SK-N-SH (cell line): ENCODE results near the gene PHACTR3. TPM values are rescaled to one million over a fixed set of nuclear protein-coding genes. Genes with fewer than 3 reads are reported as not detected.

Source experiments
- CTCF ChIA-PET: fragments of 300-600, 350-600 bp; formaldehyde crosslinking; extraction: SDS; loops from one replicate; lab custom pipeline; 2021; lab: Yijun Ruan, JAX
- POLR2A ChIA-PET: fragments of 350-600 bp; sonication (Branson Sonifier 250); formaldehyde crosslinking; extraction: SDS; loops from one replicate; lab custom pipeline; 2020; ENCODE audit warnings: antibody characterized with exemption, inconsistent platforms; lab: Yijun Ruan, JAX
- DNase-seq: peaks from one replicate; pipeline ENCODE4 v3.0.0; 2012
- H2AFZ ChIP-seq: fragments of 200-600 bp; sonication (generic); 2 replicates; pipeline ENCODE4 v1.8.1; 2016; ENCODE audit warnings: antibody characterized with exemption, mild to moderate bottlenecking, low read depth
- H3F3A ChIP-seq: fragments of 200-600 bp; sonication (generic); replicated peaks from 2 replicates; pipeline ENCODE3; 2016; ENCODE audit warnings: antibody characterized with exemption, mild to moderate bottlenecking; ENCODE audit not compliant: insufficient read depth
- H3K27ac ChIP-seq, 2 experiments: fragments of 200-500 bp in 1 of 2; fragments of 200-600 bp in 1 of 2; sonication (Bioruptor generic) in 1 of 2; sonication (generic), shearing (Covaris generic) in 1 of 2; 2 replicates each; pipeline versions ENCODE4 v1.5.1 to v1.6.1; 2014 to 2016; ENCODE audit warnings: low read depth in 2 of 2, inconsistent platforms in 1 of 2, low read length in 1 of 2, mild to moderate bottlenecking in 1 of 2, mixed read lengths in 1 of 2
- H3K27me3 ChIP-seq: fragments of 200-600 bp; sonication (generic), shearing (Covaris generic); 2 replicates; pipeline ENCODE4 v1.6.1; 2016; ENCODE audit warnings: mixed run types; ENCODE audit not compliant: insufficient read depth
- H3K36me3 ChIP-seq, 2 experiments: fragments of 200-500 bp in 1 of 2; fragments of 200-600 bp in 1 of 2; sonication (Bioruptor generic) in 1 of 2; sonication (generic) in 1 of 2; replicated peaks in 1 of 2; 2 replicates each; pipeline versions ENCODE3 to v1.5.1; 2014 to 2016; ENCODE audit warnings: low read length in 1 of 2, mild to moderate bottlenecking in 1 of 2; ENCODE audit not compliant: insufficient read depth in 2 of 2, control insufficient read depth in 1 of 2
- H3K4me1 ChIP-seq, 2 experiments: fragments of 200-500 bp in 1 of 2; fragments of 200-600 bp in 1 of 2; sonication (Bioruptor generic) in 1 of 2; sonication (generic), shearing (Covaris generic) in 1 of 2; 2 replicates each; pipeline versions ENCODE4 v1.5.1 to v1.6.1; 2014 to 2016; ENCODE audit warnings: low read depth in 1 of 2, low read length in 1 of 2, mixed run types in 1 of 2; ENCODE audit not compliant: insufficient read depth in 2 of 2, control insufficient read depth in 1 of 2
- H3K4me2 ChIP-seq: fragments of 200-600 bp; sonication (generic), shearing (Covaris generic); 2 replicates; pipeline ENCODE4 v1.6.1; 2017; ENCODE audit warnings: mixed run types
- H3K4me3 ChIP-seq, 2 experiments: fragments of 200-500 bp in 1 of 2; fragments of 200-600 bp in 1 of 2; sonication (Bioruptor generic) in 1 of 2; sonication (generic), shearing (Covaris generic) in 1 of 2; 2 replicates each; pipeline versions ENCODE4 v1.5.1 to v1.8.1; 2014 to 2016; ENCODE audit warnings: low read depth in 2 of 2, inconsistent platforms in 1 of 2, low read length in 1 of 2, mild to moderate bottlenecking in 1 of 2, mixed read lengths in 1 of 2, moderate library complexity in 1 of 2
- H3K79me2 ChIP-seq: fragments of 200-600 bp; sonication (generic); 2 replicates; pipeline ENCODE4 v1.8.1; 2017; ENCODE audit warnings: mild to moderate bottlenecking; ENCODE audit not compliant: insufficient read depth
- H3K9ac ChIP-seq: fragments of 200-600 bp; sonication (generic); 2 replicates; pipeline ENCODE4 v1.6.1; 2017; ENCODE audit warnings: mixed run types
- H3K9me2 ChIP-seq: fragments of 200-600 bp; sonication (generic); 2 replicates; pipeline ENCODE4 v1.6.1; 2017; ENCODE audit warnings: mixed run types
- H3K9me3 ChIP-seq: fragments of 200-600 bp; sonication (generic); 2 replicates; pipeline ENCODE4 v1.6.1; 2017; ENCODE audit warnings: mixed run types, mild to moderate bottlenecking, moderate library complexity
- H4K20me1 ChIP-seq: fragments of 200-600 bp; sonication (generic); 2 replicates; pipeline ENCODE4 v1.6.1; 2017; ENCODE audit warnings: mild to moderate bottlenecking, mixed run types; ENCODE audit not compliant: insufficient read depth
- EP300 ChIP-seq, 2 experiments: IDR thresholded peaks; 2 replicates each; pipeline versions ENCODE4 v1.4.0 to v1.6.1; 2012; ENCODE audit warnings: borderline replicate concordance in 1 of 2, low read depth in 1 of 2, low read length in 1 of 2
- FOSL2 ChIP-seq: IDR thresholded peaks from 2 replicates; pipeline ENCODE4 v1.4.0; 2012; ENCODE audit warnings: low read depth, mild to moderate bottlenecking, moderate library complexity, borderline replicate concordance
- GATA2 ChIP-seq: sonication (generic); formaldehyde crosslinking; IDR thresholded peaks from 2 replicates; pipeline ENCODE4 v1.5.0; 2020; ENCODE audit warnings: mild to moderate bottlenecking, missing genetic modification reagents
- MXI1 ChIP-seq: IDR thresholded peaks from 2 replicates; pipeline ENCODE4 v1.6.1; 2012; ENCODE audit warnings: mild to moderate bottlenecking, low read depth, low read length, improper control_type of control experiment
- NFIC ChIP-seq: IDR thresholded peaks from 2 replicates; pipeline ENCODE4 v1.4.0; 2012; ENCODE audit warnings: borderline replicate concordance
- NRF1 ChIP-seq: IDR thresholded peaks from 2 replicates; pipeline ENCODE4 v1.6.1; 2012; ENCODE audit warnings: low read depth, mild to moderate bottlenecking, low read length
- PBX3 ChIP-seq: IDR thresholded peaks from 2 replicates; pipeline ENCODE4; 2012
- POLR2AphosphoS5 ChIP-seq: IDR thresholded peaks from 2 replicates; pipeline ENCODE4 v1.6.1; 2012; ENCODE audit warnings: low read depth, low read length
- RAD21 ChIP-seq: IDR thresholded peaks from 2 replicates; pipeline ENCODE4 v1.6.1; 2012; ENCODE audit warnings: mild to moderate bottlenecking, low read length
- REST ChIP-seq: IDR thresholded peaks from 2 replicates; pipeline ENCODE4 v1.6.1; 2012; ENCODE audit warnings: mild to moderate bottlenecking, low read depth, low read length, moderate library complexity
- RFX5 ChIP-seq: IDR thresholded peaks from 2 replicates; pipeline ENCODE4 v1.6.1; 2012; ENCODE audit warnings: mild to moderate bottlenecking, improper control_type of control experiment, low read length
- SMC3 ChIP-seq: IDR thresholded peaks from 2 replicates; pipeline ENCODE4 v1.6.1; 2012; ENCODE audit warnings: low read depth, low read length, improper control_type of control experiment
- TCF12 ChIP-seq: IDR thresholded peaks from 2 replicates; pipeline ENCODE4 v1.4.0; 2012
- TEAD4 ChIP-seq: IDR thresholded peaks from 2 replicates; pipeline ENCODE4 v1.4.0; 2012; ENCODE audit warnings: mild to moderate bottlenecking, borderline replicate concordance; ENCODE audit not compliant: insufficient read depth
- USF1 ChIP-seq: IDR thresholded peaks from 2 replicates; pipeline ENCODE4 v1.4.0; 2012; ENCODE audit warnings: low read depth, borderline replicate concordance
- USF2 ChIP-seq: fragments of 150-350 bp; IDR thresholded peaks from 2 replicates; pipeline ENCODE4 v1.6.1; 2017; ENCODE audit warnings: antibody characterized with exemption, low read length, low read depth, borderline replicate concordance
- YY1 ChIP-seq: IDR thresholded peaks from 2 replicates; pipeline ENCODE4 v1.4.0; 2012; ENCODE audit warnings: low read depth, mild to moderate bottlenecking
- WGBS: methylation state at CpG from one replicate; pipeline ENCODE4 v1.1.6; 2017; ENCODE audit warnings: low lambda C conversion rate; 5-methylcytosine and 5-hydroxymethylcytosine counted together
- polyA plus RNA-seq, 3 experiments: library from polyadenylated mRNA; depleted of rRNA; stranded (reverse); fragments of >200 nt; gene quantifications; 2 replicates each; pipeline ENCODE4 v1.2.3, GENCODE V29; 2012

The PHACTR3 gene
- polyA plus RNA-seq, 1 of the 3 experiments (the other 2 are of a cell fraction), result 0.10 TPM

- Histone ChIP-seq H2AFZ (no peak overlapping the region), H3K4me1 (peaks cover 0 to 14% of the 10 kb centered on the region in 2 experiments; a peak in 3 of 4 replicates), H3K9ac (no peak overlapping the region), H3K4me2 (no peak overlapping the region), H3K9me3 (no peaks in the 10 kb centered on the region), H3K4me3 (no peak overlapping the region), H3K27me3 (no peaks in the 10 kb centered on the region), H3K36me3 (no peaks in the 10 kb centered on the region), H3K79me2 (no peaks in the 10 kb centered on the region), H3F3A (no peaks in the 10 kb centered on the region), H4K20me1 (no peaks in the 10 kb centered on the region), H3K9me2 (no peaks in the 10 kb centered on the region), H3K27ac (peak overlapping the region in 1 of 2 experiments; percentile 36; a peak in 1 of 4 replicates)
- 44% methylated on average over 9 of the region's 9 CpGs for WGBS
- no peak for TF ChIP-seq EP300 (IDR thresholded peaks at IDR 0.05; ENCODE audit: borderline replicate concordance in 1 of 2, low read depth in 1 of 2, low read length in 1 of 2)
- TF ChIP-seq NRF1, result no peak
- TF ChIP-seq REST, result no peak
- TF ChIP-seq USF2, result no peak
- TF ChIP-seq USF1, result no peak
- no peak for TF ChIP-seq SMC3
- no peak for TF ChIP-seq GATA2 (CRISPR knock-in tag)
- no peak for TF ChIP-seq TCF12
- TF ChIP-seq FOSL2, result no peak
- TF ChIP-seq TEAD4, result no peak
- POLR2A ChIA-PET, result no interaction called here
- DNase-seq, result no peak
- CTCF ChIA-PET, result interaction anchor here (1.2 to 5.9 kb wide), 7 partner anchors 10 to 202 kb away, joined by 3 to 59 read pairs (median 5); partner anchors contain the start of gene PHACTR3
Measured at GRCh38 chr20:59580991-59581401, 23.3 kb upstream of the PHACTR3 start.

GRCh38 chr20:59581993-59582679 is 22.2 kb upstream of the PHACTR3 start:
- peaks cover 0 to 14% of the 10 kb centered on the region in 2 experiments; a peak in 3 of 4 replicates for H3K4me1 ChIP-seq
- H2AFZ ChIP-seq, result no peak overlapping the region
- H3K27me3 ChIP-seq, result no peaks in the 10 kb centered on the region
- ChIA-PET POLR2A (no interaction called here), CTCF (interaction anchor here (0.7 to 5.9 kb wide), 6 partner anchors 8 to 169 kb away, joined by 3 to 59 read pairs (median 11); no protein-coding TSS in a partner anchor)
- no peak overlapping the region for H3K4me2 ChIP-seq
- H3K36me3 ChIP-seq, result no peaks in the 10 kb centered on the region
- 60% methylated on average over 13 of the region's 13 CpGs for WGBS
- no peaks in the 10 kb centered on the region for H3K9me3 ChIP-seq
- no peak overlapping the region for H3K9ac ChIP-seq
- H4K20me1 ChIP-seq, result no peaks in the 10 kb centered on the region
- H3K4me3 ChIP-seq, result no peak overlapping the region
- H3K79me2 ChIP-seq, result no peaks in the 10 kb centered on the region
- no peaks in the 10 kb centered on the region for H3F3A ChIP-seq
- no peaks in the 10 kb centered on the region for H3K9me2 ChIP-seq
- H3K27ac ChIP-seq, result no peak overlapping the region
- no peak for DNase-seq
- TF ChIP-seq REST (no peak), POLR2AphosphoS5 (no peak), YY1 (no peak), RFX5 (no peak), NFIC (no peak), SMC3 (no peak), PBX3 (no peak), MXI1 (no peak), RAD21 (no peak)
